GM23338 (cell line): ENCODE data around the gene C16orf86. TPM values are rescaled to one million over a fixed set of nuclear protein-coding genes. Genes with fewer than 3 reads are reported as not detected.

Experiments used
- ATAC-seq: fragments of 200-7000 bp; cut with Tn5 transposase; 3 replicates; pipeline ENCODE4 v1.9.1; 2020
- DNase-seq: peaks from one replicate; pipeline ENCODE4 v3.0.0-alpha.2; 2015; ENCODE audit warnings: low spot score
- H2AFZ ChIP-seq: fragments of 200-600 bp; sonication (generic); 2 replicates; pipeline ENCODE4 v1.8.0; 2016; ENCODE audit warnings: antibody characterized with exemption, mild to moderate bottlenecking, moderate library complexity
- H3F3A ChIP-seq: fragments of 200-600 bp; sonication (generic); replicated peaks from 2 replicates; pipeline ENCODE4 v1.8.0; 2017; ENCODE audit warnings: antibody characterized with exemption, mixed run types, low read depth
- H3K27ac ChIP-seq: fragments of 200-600 bp; sonication (generic); 2 replicates; pipeline ENCODE4 v1.6.1; 2016; ENCODE audit warnings: low read depth
- H3K27me3 ChIP-seq: fragments of 200-600 bp; sonication (generic); 2 replicates; pipeline ENCODE4 v1.8.0; 2016; ENCODE audit warnings: mild to moderate bottlenecking, mixed run types, moderate library complexity; ENCODE audit not compliant: insufficient read depth
- H3K36me3 ChIP-seq: fragments of 200-600 bp; sonication (generic); 2 replicates; pipeline ENCODE4 v1.8.0; 2016; ENCODE audit warnings: mild to moderate bottlenecking; ENCODE audit not compliant: insufficient read depth
- H3K4me1 ChIP-seq: fragments of 200-600 bp; sonication (generic); 2 replicates; pipeline ENCODE4 v1.8.0; 2016; ENCODE audit warnings: mild to moderate bottlenecking, moderate library complexity; ENCODE audit not compliant: insufficient read depth
- H3K4me2 ChIP-seq: fragments of 200-600 bp; sonication (generic); 2 replicates; pipeline ENCODE4 v1.7.1; 2017; ENCODE audit warnings: mixed run types
- H3K4me3 ChIP-seq: fragments of 200-600 bp; sonication (generic); 2 replicates; pipeline ENCODE4 v1.6.1; 2016; ENCODE audit warnings: mixed run types
- H3K79me2 ChIP-seq: fragments of 200-600 bp; sonication (generic); replicated peaks from 2 replicates; pipeline ENCODE4 v1.8.0; 2017; ENCODE audit warnings: mild to moderate bottlenecking; ENCODE audit not compliant: insufficient read depth
- H3K9me2 ChIP-seq: fragments of 200-600 bp; sonication (generic); 2 replicates; pipeline ENCODE4 v1.8.0; 2017; ENCODE audit not compliant: insufficient read depth
- H4K20me1 ChIP-seq: fragments of 200-600 bp; sonication (generic); replicated peaks from 2 replicates; pipeline ENCODE4 v1.8.0; 2017; ENCODE audit warnings: mild to moderate bottlenecking; ENCODE audit not compliant: insufficient read depth
- H3K27ac Mint-ChIP-seq: 2 replicates; pipeline ENCODE4 v1.8.0; 2020; ENCODE audit warnings: inconsistent platforms, mild to moderate bottlenecking, moderate library complexity, mixed read lengths
- H3K27me3 Mint-ChIP-seq: 3 replicates; pipeline ENCODE4 v1.8.0; 2022; ENCODE audit warnings: low read depth, mild to moderate bottlenecking, moderate library complexity, mixed read lengths, inconsistent platforms; ENCODE audit not compliant: insufficient read depth, poor library complexity
- H3K36me3 Mint-ChIP-seq: 3 replicates; pipeline ENCODE4 v1.8.0; 2021; ENCODE audit warnings: low read depth, mild to moderate bottlenecking, inconsistent platforms, moderate library complexity, mixed read lengths
- H3K4me1 Mint-ChIP-seq: 3 replicates; pipeline ENCODE4 v1.8.0; 2020; ENCODE audit warnings: mild to moderate bottlenecking, inconsistent platforms, mixed read lengths
- H3K4me3 Mint-ChIP-seq: 3 replicates; pipeline ENCODE4 v1.8.0; 2021; ENCODE audit warnings: moderate library complexity, mild to moderate bottlenecking, inconsistent platforms, mixed read lengths
- H3K9me3 Mint-ChIP-seq: 3 replicates; pipeline ENCODE4 v1.8.0; 2020; ENCODE audit warnings: moderate library complexity, mild to moderate bottlenecking, inconsistent platforms, mixed read lengths
- CREB1 ChIP-seq: fragments of 250-450 bp; sonication (Bioruptor Pico); IDR thresholded peaks from 2 replicates; pipeline ENCODE4 v1.5.0; 2020; ENCODE audit warnings: low read depth, mild to moderate bottlenecking, moderate library complexity
- EZH2 ChIP-seq: fragments of 200-600 bp; sonication (generic); IDR thresholded peaks from one replicate; pipeline ENCODE4 v1.8.0; 2017; ENCODE audit warnings: antibody characterized with exemption, mild to moderate bottlenecking, low read depth; ENCODE audit not compliant: unreplicated experiment
- EZH2phosphoT487 ChIP-seq: fragments of 200-600 bp; sonication (generic); IDR thresholded peaks from one replicate; pipeline ENCODE4 v1.8.1; 2018; ENCODE audit warnings: antibody characterized with exemption; ENCODE audit not compliant: unreplicated experiment
- JUNB ChIP-seq: IDR thresholded peaks from one replicate; pipeline ENCODE4 v1.6.1; 2016; ENCODE audit warnings: antibody characterized with exemption; ENCODE audit not compliant: unreplicated experiment
- NANOG ChIP-seq: IDR thresholded peaks from 2 replicates; pipeline ENCODE4 v1.6.1; 2016; ENCODE audit warnings: antibody characterized with exemption, borderline replicate concordance
- POLR2AphosphoS5 ChIP-seq: IDR thresholded peaks from 2 replicates; pipeline ENCODE4 v1.6.1; 2016; ENCODE audit warnings: antibody characterized with exemption, low read depth
- STAT1 ChIP-seq: IDR thresholded peaks from one replicate; pipeline ENCODE4 v1.6.1; 2016; ENCODE audit warnings: antibody characterized with exemption; ENCODE audit not compliant: unreplicated experiment
- ZNF114 ChIP-seq: fragments of 250-450 bp; sonication (Bioruptor Pico); IDR thresholded peaks from 2 replicates; pipeline ENCODE4 v1.5.0; 2020; ENCODE audit warnings: mild to moderate bottlenecking, moderate library complexity
- ZNF331 ChIP-seq: fragments of 250-450 bp; sonication (Bioruptor Pico); IDR thresholded peaks from 2 replicates; pipeline ENCODE4 v1.5.0; 2020; ENCODE audit warnings: low read depth, mild to moderate bottlenecking, moderate library complexity
- polyA plus RNA-seq: library from polyadenylated mRNA; unstranded; fragments of >200 nt; fragmentation: Nextera tagmentation; extraction: Ambion mirVana; gene quantifications from 2 replicates; pipeline ENCODE4 v1.2.1, GENCODE V29; 2016
- total RNA-seq: library from RNA; depleted of rRNA; stranded (reverse); fragments of >200 nt; shearing (Covaris generic); gene quantifications from 2 replicates; pipeline ENCODE4 v1.2.3, GENCODE V29; 2014
- TF ChIP-seq, protein P1 (sequence below): IDR thresholded peaks from 2 replicates; pipeline ENCODE4 v1.6.1; 2016; ENCODE audit warnings: antibody characterized with exemption
- TF ChIP-seq, protein P2 (sequence below): fragments of 250-450 bp; sonication (Bioruptor Pico); IDR thresholded peaks from 2 replicates; pipeline ENCODE4 v1.5.0; 2020; ENCODE audit warnings: mild to moderate bottlenecking, moderate library complexity
- TF ChIP-seq, protein P3 (sequence below), 2 experiments: fragments of 200-600 bp in 1 of 2; sonication (generic) in 1 of 2; conservative IDR thresholded peaks; 2 replicates each; pipeline versions ENCODE4 v1.5.1 to v1.6.1; 2016 to 2017; ENCODE audit warnings: antibody characterized with exemption in 2 of 2, low read depth in 2 of 2, mild to moderate bottlenecking in 2 of 2, moderate library complexity in 1 of 2
- TF ChIP-seq, protein P4 (sequence below): IDR thresholded peaks from one replicate; pipeline ENCODE4 v1.6.1; 2018; ENCODE audit warnings: antibody characterized with exemption; ENCODE audit not compliant: unreplicated experiment

C16orf86 gene
- total and polyA plus RNA-seq, 2 experiments from 2014 or later = 0.87 to 1.1 TPM

DNA sequence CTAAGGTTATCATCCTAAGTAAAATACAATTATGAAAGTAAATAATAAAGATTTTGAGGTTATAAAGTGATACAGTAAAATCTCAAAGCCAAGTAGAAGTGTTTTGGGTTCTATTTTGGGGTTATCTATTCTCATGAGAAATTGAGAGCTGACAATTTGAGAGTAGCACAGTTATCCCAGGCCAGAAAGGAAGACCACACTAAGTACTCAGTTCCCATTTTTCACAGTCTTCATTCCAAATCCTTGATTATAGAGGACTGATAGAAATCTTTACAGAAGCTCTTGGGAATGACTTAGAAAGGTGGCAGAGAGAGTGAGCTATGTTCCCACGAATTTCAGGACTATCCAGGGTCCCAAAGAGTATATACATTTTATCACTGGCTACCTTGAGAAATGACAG is 47.9 kb downstream of the C16orf86 start:
- Mint-ChIP-seq H3K4me3 (no peak overlapping the region), H3K27ac (no peak overlapping the region), H3K27me3 (peaks cover 6% of the 10 kb centered on the region), H3K36me3 (peaks cover 7% of the 10 kb centered on the region; the same call in 1 of the 3 replicates), H3K4me1 (peaks cover 24% of the 10 kb centered on the region), H3K9me3 (no peaks in the 10 kb centered on the region; the same call in 2 of the 3 replicates)
- no peak for ATAC-seq
- no peak for DNase-seq
- H3K4me2 ChIP-seq = no peak overlapping the region
- peaks cover 24% of the 10 kb centered on the region; the same call in 1 of the 2 replicates for H4K20me1 ChIP-seq
- no peak overlapping the region for H3K27ac ChIP-seq
- no peak overlapping the region for H2AFZ ChIP-seq
- H3K79me2 ChIP-seq = peaks cover 85% of the 10 kb centered on the region
- TF ChIP-seq EZH2phosphoT487 (no peak), JUNB (no peak), ZNF331 (CRISPR knock-in tag) (no peak), ZNF114 (CRISPR knock-in tag) (no peak), STAT1 (no peak), POLR2AphosphoS5 (no peak), EZH2 (no peak), CREB1 (no peak), NANOG (no peak)
- TF ChIP-seq, protein P1, sequence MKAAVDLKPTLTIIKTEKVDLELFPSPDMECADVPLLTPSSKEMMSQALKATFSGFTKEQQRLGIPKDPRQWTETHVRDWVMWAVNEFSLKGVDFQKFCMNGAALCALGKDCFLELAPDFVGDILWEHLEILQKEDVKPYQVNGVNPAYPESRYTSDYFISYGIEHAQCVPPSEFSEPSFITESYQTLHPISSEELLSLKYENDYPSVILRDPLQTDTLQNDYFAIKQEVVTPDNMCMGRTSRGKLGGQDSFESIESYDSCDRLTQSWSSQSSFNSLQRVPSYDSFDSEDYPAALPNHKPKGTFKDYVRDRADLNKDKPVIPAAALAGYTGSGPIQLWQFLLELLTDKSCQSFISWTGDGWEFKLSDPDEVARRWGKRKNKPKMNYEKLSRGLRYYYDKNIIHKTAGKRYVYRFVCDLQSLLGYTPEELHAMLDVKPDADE = no peak
- TF ChIP-seq, protein P2, sequence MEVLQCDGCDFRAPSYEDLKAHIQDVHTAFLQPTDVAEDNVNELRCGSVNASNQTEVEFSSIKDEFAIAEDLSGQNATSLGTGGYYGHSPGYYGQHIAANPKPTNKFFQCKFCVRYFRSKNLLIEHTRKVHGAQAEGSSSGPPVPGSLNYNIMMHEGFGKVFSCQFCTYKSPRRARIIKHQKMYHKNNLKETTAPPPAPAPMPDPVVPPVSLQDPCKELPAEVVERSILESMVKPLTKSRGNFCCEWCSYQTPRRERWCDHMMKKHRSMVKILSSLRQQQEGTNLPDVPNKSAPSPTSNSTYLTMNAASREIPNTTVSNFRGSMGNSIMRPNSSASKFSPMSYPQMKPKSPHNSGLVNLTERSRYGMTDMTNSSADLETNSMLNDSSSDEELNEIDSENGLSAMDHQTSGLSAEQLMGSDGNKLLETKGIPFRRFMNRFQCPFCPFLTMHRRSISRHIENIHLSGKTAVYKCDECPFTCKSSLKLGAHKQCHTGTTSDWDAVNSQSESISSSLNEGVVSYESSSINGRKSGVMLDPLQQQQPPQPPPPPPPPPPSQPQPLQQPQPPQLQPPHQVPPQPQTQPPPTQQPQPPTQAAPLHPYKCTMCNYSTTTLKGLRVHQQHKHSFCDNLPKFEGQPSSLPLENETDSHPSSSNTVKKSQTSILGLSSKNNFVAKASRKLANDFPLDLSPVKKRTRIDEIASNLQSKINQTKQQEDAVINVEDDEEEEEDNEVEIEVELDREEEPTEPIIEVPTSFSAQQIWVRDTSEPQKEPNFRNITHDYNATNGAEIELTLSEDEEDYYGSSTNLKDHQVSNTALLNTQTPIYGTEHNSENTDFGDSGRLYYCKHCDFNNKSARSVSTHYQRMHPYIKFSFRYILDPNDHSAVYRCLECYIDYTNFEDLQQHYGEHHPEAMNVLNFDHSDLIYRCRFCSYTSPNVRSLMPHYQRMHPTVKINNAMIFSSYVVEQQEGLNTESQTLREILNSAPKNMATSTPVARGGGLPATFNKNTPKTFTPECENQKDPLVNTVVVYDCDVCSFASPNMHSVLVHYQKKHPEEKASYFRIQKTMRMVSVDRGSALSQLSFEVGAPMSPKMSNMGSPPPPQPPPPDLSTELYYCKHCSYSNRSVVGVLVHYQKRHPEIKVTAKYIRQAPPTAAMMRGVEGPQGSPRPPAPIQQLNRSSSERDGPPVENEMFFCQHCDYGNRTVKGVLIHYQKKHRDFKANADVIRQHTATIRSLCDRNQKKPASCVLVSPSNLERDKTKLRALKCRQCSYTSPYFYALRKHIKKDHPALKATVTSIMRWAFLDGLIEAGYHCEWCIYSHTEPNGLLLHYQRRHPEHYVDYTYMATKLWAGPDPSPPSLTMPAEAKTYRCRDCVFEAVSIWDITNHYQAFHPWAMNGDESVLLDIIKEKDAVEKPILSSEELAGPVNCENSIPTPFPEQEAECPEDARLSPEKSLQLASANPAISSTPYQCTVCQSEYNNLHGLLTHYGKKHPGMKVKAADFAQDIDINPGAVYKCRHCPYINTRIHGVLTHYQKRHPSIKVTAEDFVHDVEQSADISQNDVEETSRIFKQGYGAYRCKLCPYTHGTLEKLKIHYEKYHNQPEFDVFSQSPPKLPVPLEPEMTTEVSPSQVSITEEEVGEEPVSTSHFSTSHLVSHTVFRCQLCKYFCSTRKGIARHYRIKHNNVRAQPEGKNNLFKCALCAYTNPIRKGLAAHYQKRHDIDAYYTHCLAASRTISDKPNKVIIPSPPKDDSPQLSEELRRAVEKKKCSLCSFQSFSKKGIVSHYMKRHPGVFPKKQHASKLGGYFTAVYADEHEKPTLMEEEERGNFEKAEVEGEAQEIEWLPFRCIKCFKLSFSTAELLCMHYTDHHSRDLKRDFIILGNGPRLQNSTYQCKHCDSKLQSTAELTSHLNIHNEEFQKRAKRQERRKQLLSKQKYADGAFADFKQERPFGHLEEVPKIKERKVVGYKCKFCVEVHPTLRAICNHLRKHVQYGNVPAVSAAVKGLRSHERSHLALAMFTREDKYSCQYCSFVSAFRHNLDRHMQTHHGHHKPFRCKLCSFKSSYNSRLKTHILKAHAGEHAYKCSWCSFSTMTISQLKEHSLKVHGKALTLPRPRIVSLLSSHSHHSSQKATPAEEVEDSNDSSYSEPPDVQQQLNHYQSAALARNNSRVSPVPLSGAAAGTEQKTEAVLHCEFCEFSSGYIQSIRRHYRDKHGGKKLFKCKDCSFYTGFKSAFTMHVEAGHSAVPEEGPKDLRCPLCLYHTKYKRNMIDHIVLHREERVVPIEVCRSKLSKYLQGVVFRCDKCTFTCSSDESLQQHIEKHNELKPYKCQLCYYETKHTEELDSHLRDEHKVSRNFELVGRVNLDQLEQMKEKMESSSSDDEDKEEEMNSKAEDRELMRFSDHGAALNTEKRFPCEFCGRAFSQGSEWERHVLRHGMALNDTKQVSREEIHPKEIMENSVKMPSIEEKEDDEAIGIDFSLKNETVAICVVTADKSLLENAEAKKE (CRISPR knock-in tag) = no peak
- TF ChIP-seq, protein P3, sequence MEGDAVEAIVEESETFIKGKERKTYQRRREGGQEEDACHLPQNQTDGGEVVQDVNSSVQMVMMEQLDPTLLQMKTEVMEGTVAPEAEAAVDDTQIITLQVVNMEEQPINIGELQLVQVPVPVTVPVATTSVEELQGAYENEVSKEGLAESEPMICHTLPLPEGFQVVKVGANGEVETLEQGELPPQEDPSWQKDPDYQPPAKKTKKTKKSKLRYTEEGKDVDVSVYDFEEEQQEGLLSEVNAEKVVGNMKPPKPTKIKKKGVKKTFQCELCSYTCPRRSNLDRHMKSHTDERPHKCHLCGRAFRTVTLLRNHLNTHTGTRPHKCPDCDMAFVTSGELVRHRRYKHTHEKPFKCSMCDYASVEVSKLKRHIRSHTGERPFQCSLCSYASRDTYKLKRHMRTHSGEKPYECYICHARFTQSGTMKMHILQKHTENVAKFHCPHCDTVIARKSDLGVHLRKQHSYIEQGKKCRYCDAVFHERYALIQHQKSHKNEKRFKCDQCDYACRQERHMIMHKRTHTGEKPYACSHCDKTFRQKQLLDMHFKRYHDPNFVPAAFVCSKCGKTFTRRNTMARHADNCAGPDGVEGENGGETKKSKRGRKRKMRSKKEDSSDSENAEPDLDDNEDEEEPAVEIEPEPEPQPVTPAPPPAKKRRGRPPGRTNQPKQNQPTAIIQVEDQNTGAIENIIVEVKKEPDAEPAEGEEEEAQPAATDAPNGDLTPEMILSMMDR (conservative IDR thresholded peaks at IDR 0.05; ENCODE audit: low read depth in 2 of 2) = no peak
- TF ChIP-seq, protein P4, sequence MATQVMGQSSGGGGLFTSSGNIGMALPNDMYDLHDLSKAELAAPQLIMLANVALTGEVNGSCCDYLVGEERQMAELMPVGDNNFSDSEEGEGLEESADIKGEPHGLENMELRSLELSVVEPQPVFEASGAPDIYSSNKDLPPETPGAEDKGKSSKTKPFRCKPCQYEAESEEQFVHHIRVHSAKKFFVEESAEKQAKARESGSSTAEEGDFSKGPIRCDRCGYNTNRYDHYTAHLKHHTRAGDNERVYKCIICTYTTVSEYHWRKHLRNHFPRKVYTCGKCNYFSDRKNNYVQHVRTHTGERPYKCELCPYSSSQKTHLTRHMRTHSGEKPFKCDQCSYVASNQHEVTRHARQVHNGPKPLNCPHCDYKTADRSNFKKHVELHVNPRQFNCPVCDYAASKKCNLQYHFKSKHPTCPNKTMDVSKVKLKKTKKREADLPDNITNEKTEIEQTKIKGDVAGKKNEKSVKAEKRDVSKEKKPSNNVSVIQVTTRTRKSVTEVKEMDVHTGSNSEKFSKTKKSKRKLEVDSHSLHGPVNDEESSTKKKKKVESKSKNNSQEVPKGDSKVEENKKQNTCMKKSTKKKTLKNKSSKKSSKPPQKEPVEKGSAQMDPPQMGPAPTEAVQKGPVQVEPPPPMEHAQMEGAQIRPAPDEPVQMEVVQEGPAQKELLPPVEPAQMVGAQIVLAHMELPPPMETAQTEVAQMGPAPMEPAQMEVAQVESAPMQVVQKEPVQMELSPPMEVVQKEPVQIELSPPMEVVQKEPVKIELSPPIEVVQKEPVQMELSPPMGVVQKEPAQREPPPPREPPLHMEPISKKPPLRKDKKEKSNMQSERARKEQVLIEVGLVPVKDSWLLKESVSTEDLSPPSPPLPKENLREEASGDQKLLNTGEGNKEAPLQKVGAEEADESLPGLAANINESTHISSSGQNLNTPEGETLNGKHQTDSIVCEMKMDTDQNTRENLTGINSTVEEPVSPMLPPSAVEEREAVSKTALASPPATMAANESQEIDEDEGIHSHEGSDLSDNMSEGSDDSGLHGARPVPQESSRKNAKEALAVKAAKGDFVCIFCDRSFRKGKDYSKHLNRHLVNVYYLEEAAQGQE = no peak
- no peaks in the 10 kb centered on the region for H3K36me3 ChIP-seq
- H3K27me3 ChIP-seq = no peaks in the 10 kb centered on the region
- H3F3A ChIP-seq = 0 out of 2 replicates have a peak, but pooled peaks cover 9% of the 10 kb centered on the region
- no peak overlapping the region for H3K4me3 ChIP-seq
- no peaks in the 10 kb centered on the region for H3K9me2 ChIP-seq
- peaks cover 28% of the 10 kb centered on the region for H3K4me1 ChIP-seq
